ENCODE results near the gene CFAP100. TPM values are rescaled to one million over a fixed set of nuclear protein-coding genes. Genes with fewer than 3 reads are reported as not detected.

Gene CFAP100
- total RNA-seq, 1 experiment from 2014 or later: not detected

DNA sequence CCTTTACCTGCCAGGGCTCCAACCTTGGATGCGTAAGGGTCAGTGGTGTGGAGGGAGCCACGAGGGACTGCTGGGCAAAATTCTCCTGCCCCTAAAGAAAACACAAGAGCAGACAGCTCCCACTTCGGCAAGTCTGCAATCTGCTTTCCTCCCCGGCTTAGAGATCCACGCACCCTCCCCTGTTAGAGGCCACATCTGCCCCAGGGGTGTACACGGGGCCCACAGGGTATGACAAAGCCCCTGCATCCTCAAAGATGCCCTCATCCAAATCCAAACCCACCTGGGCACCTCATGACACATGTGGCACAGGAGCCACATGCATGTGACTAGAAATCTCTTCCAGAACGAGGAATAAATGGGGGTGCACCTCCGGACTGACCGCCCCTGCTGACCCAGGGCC lies 55.5 kb downstream of the CFAP100 start:
- ChIA-PET CTCF (no interaction called here), POLR2A (no interaction called here)
- intact Hi-C loops (cut with micrococcal nuclease; ENCODE audit: unreplicated experiment): no loop called here
- no peaks in the 10 kb centered on the region for H3K27me3 Mint-ChIP-seq (ENCODE audit: insufficient read depth, unreplicated experiment)
- Histone ChIP-seq H3K4me3 (ENCODE audit: low read depth, low read length) (no peak overlapping the region), H3K4me1 (peaks cover 10% of the 10 kb centered on the region), H3K27me3 (replicated peaks; ENCODE audit: control insufficient read depth, insufficient read depth, low read length) (no peaks in the 10 kb centered on the region), H3K36me3 (ENCODE audit: control insufficient read depth, insufficient read depth, low read length) (no peaks in the 10 kb centered on the region; the same call in none of the 2 replicates), H3K9me3 (no peaks in the 10 kb centered on the region)
- peaks cover 8% of the 10 kb centered on the region for H3K4me1 Mint-ChIP-seq (ENCODE audit: low read depth, unreplicated experiment)
- no peak overlapping the region for H3K4me3 Mint-ChIP-seq (ENCODE audit: unreplicated experiment)
- no peak overlapping the region for H3K27ac Mint-ChIP-seq (ENCODE audit: unreplicated experiment)
- DNase-seq: no peak
- BruUV-seq (replicated peaks): no TSS peak
- peaks cover 30% of the 10 kb centered on the region for H3K36me3 Mint-ChIP-seq (ENCODE audit: insufficient read depth, unreplicated experiment)
- no peaks in the 10 kb centered on the region for H3K9me3 Mint-ChIP-seq (ENCODE audit: unreplicated experiment)
- TF ChIP-seq, protein P1, sequence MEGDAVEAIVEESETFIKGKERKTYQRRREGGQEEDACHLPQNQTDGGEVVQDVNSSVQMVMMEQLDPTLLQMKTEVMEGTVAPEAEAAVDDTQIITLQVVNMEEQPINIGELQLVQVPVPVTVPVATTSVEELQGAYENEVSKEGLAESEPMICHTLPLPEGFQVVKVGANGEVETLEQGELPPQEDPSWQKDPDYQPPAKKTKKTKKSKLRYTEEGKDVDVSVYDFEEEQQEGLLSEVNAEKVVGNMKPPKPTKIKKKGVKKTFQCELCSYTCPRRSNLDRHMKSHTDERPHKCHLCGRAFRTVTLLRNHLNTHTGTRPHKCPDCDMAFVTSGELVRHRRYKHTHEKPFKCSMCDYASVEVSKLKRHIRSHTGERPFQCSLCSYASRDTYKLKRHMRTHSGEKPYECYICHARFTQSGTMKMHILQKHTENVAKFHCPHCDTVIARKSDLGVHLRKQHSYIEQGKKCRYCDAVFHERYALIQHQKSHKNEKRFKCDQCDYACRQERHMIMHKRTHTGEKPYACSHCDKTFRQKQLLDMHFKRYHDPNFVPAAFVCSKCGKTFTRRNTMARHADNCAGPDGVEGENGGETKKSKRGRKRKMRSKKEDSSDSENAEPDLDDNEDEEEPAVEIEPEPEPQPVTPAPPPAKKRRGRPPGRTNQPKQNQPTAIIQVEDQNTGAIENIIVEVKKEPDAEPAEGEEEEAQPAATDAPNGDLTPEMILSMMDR (IDR thresholded peaks at IDR 0.05; ENCODE audit: insufficient read depth in 1 of 2, low read depth in 1 of 2, low read length in 1 of 2, severe bottlenecking in 1 of 2, unreplicated experiment in 1 of 2): no peak

DNA sequence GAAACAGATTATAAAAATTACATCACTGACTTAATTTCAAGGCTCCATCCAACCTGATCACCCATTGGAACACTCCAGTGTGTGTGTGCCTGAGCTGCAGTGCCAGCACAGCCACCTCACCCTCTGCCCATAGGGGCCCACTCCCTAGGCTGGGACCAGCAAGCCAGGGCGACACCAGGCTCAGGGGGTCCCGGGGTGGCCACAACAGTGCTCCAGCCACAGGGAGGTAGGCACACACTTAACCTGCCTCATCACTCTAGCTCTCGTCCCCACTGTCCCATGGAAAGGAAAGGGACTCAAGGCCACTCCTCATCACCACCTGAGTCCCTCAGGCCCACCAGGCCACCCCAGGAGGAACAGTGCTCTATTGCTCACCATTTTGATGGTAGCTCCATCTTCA lies 56.0 kb downstream of the CFAP100 start:
- H3K27ac Mint-ChIP-seq (ENCODE audit: unreplicated experiment): no peak overlapping the region
- CTCF ChIA-PET: no interaction called here
- POLR2A ChIA-PET: no interaction called here
- Histone ChIP-seq H3K36me3 (ENCODE audit: control insufficient read depth, insufficient read depth, low read length) (no peaks in the 10 kb centered on the region; the same call in none of the 2 replicates), H3K4me1 (peaks cover 5% of the 10 kb centered on the region), H3K9me3 (no peaks in the 10 kb centered on the region), H3K27me3 (replicated peaks; ENCODE audit: control insufficient read depth, insufficient read depth, low read length) (no peaks in the 10 kb centered on the region), H3K4me3 (ENCODE audit: low read depth, low read length) (no peak overlapping the region)
- no TSS peak for BruUV-seq (replicated peaks)
- TF ChIP-seq, protein P1 (IDR thresholded peaks at IDR 0.05; ENCODE audit: insufficient read depth in 1 of 2, low read depth in 1 of 2, low read length in 1 of 2, severe bottlenecking in 1 of 2, unreplicated experiment in 1 of 2): no peak
- peaks cover 5% of the 10 kb centered on the region for H3K4me1 Mint-ChIP-seq (ENCODE audit: low read depth, unreplicated experiment)
- no peaks in the 10 kb centered on the region for H3K9me3 Mint-ChIP-seq (ENCODE audit: unreplicated experiment)
- DNase-seq: no peak
- no peak overlapping the region for H3K4me3 Mint-ChIP-seq (ENCODE audit: unreplicated experiment)
- intact Hi-C loops (cut with micrococcal nuclease; ENCODE audit: unreplicated experiment): no loop called here
- H3K36me3 Mint-ChIP-seq (ENCODE audit: insufficient read depth, unreplicated experiment): peaks cover 35% of the 10 kb centered on the region
- H3K27me3 Mint-ChIP-seq (ENCODE audit: insufficient read depth, unreplicated experiment): no peaks in the 10 kb centered on the region

DNA sequence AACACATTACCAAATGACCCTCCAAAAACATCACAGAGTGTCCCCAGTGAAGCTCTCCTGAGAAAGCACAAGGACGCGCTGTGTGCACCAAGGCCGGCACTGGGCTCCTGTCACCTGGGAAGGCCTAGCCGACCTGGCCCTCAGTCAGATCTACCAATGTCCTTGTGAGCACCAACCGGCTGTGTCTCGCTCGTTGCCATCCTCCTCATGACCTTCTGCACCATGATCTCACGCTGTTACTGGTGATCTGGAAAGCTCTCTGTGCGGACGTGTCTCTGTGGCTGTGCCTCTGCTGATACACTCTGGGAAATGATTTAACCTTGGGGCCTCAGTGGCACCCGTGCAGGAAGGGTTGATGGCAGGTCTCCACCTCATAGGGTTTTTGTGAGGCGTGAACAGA lies 56.8 kb downstream of the CFAP100 start:
- Mint-ChIP-seq H3K4me1 (ENCODE audit: low read depth, unreplicated experiment) (no peaks in the 10 kb centered on the region), H3K27me3 (ENCODE audit: insufficient read depth, unreplicated experiment) (no peaks in the 10 kb centered on the region), H3K36me3 (ENCODE audit: insufficient read depth, unreplicated experiment) (peaks cover 38% of the 10 kb centered on the region), H3K27ac (ENCODE audit: unreplicated experiment) (no peak overlapping the region), H3K9me3 (ENCODE audit: unreplicated experiment) (no peaks in the 10 kb centered on the region), H3K4me3 (ENCODE audit: unreplicated experiment) (no peak overlapping the region)
- Histone ChIP-seq H3K27me3 (replicated peaks; ENCODE audit: control insufficient read depth, insufficient read depth, low read length) (no peaks in the 10 kb centered on the region), H3K9me3 (no peaks in the 10 kb centered on the region), H3K4me1 (no peaks in the 10 kb centered on the region), H3K36me3 (ENCODE audit: control insufficient read depth, insufficient read depth, low read length) (no peaks in the 10 kb centered on the region; the same call in none of the 2 replicates), H3K4me3 (ENCODE audit: low read depth, low read length) (no peak overlapping the region)
- DNase-seq: no peak
- TF ChIP-seq, protein P1 (IDR thresholded peaks at IDR 0.05; ENCODE audit: insufficient read depth in 1 of 2, low read depth in 1 of 2, low read length in 1 of 2, severe bottlenecking in 1 of 2, unreplicated experiment in 1 of 2): no peak
- CTCF ChIA-PET: no interaction called here
- intact Hi-C loops (cut with micrococcal nuclease; ENCODE audit: unreplicated experiment): no loop called here
- BruUV-seq (replicated peaks): no TSS peak
- POLR2A ChIA-PET: no interaction called here

Measured in Caco-2 (cell line).